ENCODE measurements around the gene YES1.
A peak's percentile ranks its signal among the peaks of the same experiment; 100 is the strongest.
"Not testable (repeated sequence)": the region's sequence is repeated elsewhere in the genome, so short reads cannot be mapped to it uniquely, and the experiment has no call there.

YES1 gene

GRCh38 chr18:820591-821165, 8.6 kb upstream of the YES1 start:
- no peak for DNase-seq

GRCh38 chr18:816869-817268, 4.8 kb upstream of the YES1 start:
- no peak for DNase-seq

- no peak for DNase-seq
Observed at GRCh38 chr18:816088-816653, 4.1 kb upstream of the YES1 start.

DNA sequence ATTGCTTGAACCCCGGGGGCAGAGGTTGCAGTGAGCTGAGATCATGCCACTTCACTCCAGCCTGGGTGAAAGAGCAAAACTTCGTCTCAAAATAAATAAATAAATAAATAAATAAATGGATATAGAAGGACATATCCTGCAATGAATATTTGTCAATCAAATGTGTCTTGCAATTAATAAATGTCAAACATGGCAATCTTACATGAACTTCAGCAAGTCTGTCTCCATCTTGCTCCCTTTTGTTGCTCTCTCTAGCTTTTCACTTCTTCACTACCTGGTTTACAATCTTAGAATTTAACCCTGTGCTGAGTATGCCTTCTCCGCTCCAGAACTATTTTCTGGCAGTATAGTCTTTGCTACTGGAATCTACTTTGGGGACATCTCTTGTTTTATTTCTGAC, 3.3 kb upstream of the YES1 start:
- no peak for DNase-seq

GRCh38 chr18:814300-815084, 2.5 kb upstream of the YES1 start:
- no peak for DNase-seq

DNA sequence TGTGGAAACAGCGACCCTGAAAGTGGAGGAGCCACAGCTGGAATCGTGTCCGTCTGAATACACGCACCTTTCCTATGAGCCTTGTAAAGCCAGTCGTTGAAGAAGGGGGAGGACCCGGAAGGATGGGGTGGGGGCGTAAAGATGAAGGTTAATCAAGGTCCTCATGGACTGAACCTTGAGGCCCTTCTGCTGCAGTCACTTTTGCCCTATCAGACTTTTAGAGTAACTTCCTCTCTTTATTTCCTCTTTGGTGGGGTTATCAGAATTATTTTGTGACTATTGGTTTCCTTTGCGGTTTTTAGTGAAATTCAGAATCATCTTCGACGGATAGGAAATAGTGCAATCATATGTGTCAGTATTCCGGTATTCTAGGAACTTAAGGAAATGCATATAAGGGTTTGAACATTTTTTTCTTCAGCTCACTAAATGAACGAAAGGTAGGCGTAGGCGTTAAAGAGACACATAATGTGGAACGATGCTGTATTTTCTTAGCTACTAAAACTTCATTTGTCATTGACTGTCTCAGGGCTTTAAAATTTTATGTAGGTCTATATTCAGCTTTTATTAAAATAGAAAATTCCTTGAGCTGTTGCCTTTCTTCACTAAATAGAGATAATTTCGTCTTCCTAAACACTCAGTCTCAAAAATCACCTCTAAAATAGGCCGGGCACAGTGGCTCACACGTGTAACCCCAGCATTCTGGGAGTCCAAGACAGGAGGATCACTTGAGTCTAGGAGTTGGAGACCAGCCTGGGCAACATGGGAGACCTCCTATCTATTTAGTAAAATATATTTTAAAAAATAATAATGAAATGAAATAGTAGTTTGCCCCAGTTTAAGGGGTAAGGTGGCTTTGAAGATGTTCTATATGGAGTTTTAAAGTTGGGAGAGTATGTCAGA, 1.4 kb upstream of the YES1 start:
- peak; percentile 65 for DNase-seq

- DNase-seq, result peak; percentile 82
Observed at GRCh38 chr18:812376-813171, 532 bp upstream of the YES1 start.

DNA sequence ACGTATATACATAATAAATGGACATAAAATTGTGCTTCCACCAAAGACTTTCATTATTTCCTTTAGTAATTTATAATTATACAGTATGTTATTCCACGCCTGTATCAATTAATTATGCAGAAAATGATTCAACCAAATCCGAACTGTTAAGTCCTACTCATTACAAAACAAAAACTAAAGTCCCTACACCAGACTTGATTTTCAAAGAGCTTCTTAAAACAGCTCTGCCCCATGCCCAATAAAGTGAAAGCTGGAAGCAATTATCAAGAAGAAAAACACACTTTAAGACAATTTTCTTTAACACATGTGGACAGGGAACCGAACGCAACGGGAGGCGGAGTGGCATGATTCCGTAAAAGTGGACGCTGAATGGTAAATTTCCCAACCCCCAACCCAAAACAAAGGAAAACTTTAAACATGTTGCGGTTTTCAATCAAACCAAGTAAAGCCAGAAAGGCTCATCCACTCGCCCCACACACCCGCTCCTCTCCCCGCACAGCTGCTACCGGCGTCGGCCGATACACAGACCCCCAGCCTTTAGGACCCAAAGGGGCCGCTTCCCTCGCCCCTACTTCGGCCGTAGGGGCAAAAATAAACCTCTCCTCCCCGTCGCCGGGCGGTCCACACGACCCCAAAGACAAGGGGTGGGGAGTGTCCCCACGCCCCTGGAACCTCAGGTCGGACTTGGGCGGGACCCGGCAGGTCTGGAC, 705 bp downstream of the YES1 start:
- peak; percentile 26 for DNase-seq

DNA sequence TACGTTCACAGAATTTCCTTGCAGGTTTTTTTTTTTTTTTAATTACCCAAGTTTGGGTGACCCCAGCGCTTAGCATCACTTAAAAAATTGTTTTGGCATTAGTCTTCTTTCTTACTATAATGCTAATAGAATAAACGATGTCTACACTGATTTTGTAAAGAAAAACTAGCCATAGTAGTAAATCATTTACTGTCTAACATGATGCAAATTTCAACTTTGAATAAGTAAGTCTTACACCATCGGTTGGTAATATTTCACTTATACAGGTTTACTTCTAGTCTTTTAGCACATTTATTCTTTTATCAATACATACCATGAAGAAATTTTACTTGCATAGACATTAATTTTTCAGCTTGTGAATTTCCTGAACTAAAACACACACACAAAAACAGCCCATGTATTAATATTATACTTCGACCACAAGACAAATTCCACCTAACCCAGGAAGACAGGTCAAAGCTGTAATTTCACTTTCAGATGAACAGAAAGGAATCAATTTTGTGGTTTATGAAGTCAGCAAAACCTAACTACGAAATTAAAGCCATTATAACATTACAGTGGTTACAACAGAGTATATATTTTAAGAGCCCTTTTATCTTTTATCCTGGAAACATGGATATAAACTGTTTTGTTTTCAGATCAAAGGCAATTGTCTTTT, 1.9 kb downstream of the YES1 start:
- DNase-seq, result no peak

DNA sequence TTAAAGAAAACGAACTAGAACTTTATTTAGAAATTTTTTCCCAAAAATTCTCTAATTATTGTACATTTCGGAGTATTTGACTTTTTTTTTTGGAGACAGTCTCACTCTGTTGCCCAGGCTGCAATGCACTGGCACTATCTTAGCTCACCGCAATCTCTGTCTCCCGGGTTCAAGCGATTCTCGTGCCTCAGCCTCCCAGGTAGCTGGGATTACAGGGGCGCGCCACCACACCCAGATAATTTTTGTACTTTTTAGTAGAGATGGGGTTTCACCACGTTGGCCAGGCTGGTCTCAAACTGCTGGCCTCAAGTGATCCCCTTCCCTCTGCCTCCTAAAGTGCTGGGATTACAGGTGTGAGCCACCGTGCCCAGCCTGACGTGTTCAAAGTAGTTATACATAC, 2.8 kb downstream of the YES1 start:
- DNase-seq, result not testable (repeated sequence)

GRCh38 chr18:808502-808901, 3.5 kb downstream of the YES1 start:
- DNase-seq, result no peak

DNA sequence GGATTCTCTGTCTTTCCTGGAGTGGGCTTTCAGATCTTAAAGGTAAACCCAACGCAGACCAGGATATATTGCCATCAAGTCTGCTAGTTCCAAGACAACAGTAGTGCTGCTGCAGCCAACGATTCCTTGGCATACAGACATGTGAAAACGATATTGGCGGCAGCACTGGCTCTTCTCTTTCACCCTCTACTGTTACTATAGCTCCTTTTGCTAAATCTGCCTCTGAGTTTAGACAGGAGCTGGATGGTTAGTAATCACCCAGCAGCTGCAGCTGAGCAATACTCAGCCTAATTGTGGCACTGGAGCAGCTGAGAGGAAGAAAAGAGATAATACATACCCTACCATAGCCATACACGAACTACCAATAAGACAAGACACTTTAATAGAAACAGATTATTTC, 4.0 kb downstream of the YES1 start:
- DNase-seq, result no peak

DNA sequence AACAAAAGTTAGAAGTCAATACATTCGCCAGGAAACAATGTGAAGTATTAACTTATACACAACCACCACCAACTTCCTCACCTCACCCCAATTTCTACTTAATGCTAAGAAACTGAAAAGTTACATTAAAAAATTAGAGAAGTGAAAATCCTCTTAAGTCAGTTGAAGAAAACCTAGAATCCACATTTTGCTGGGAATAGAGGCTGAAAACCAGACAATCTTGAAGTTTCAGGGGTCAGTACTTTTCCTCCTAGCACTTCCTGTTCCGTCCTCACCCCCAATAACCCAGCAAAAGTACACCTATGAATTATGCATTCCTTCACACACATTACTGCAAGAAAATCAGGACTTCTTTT, 6.3 kb downstream of the YES1 start:
- DNase-seq, result no peak

- no peak for DNase-seq
Observed at GRCh38 chr18:805008-805754, 6.9 kb downstream of the YES1 start.

DNA sequence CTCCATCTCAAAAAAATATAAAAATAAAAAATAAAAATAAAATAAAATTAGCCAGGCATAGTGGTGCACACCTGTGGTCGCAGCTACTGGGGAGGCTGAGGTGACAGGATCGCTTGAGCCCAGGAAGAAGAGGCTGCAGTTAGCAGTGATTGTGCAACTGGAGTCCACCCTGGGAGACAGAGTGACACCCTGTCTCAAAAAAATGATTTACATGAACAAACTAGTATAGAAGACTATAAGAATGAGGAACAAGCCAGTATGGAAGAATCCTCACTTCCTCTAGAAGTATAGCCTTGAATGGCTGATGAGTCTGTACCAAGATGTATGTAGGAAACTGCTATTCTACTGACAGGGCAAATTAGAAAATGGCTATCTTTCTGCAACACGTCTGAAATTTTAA, 10.9 kb downstream of the YES1 start:
- no peak for DNase-seq

GRCh38 chr18:799943-800342, 12.1 kb downstream of the YES1 start:
- no peak for DNase-seq

DNA sequence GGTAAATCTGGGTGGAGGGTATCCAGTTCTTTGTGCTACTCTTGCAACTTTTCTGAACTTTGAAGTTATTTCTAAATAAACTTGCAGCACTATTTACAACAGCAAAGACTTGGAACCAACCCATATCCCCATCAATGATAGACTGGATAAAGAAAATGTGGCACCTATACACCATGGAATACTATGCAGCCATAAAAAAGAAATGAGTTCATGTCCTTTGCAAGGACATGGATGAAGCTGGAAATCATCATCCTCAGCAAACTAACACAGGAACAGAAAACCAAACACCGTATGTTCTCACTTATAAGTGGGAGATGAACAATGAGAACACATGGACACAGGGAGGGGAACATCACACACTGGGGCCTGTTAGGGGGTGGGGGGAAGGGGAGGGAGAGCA, 16.7 kb downstream of the YES1 start:
- DNase-seq, result not testable (repeated sequence)

DNA sequence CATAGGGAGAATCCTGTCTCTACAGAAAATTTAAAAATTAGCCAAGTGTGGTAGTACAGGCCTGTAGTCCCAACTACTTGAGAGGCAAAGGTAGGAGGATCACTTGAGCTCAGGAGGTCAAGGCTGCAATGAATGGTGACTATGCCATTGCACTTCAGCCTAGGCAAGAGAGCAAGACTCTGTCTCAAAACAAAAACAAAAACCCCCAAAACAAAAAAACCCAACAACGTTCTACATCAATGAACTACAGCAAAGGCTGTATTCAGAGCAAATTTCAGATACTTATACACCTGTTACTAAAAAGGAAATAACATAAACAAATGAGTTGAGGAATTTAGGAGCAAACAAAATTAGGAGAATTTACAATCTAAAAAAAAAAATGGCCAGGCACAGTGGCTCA, 22.6 kb downstream of the YES1 start:
- no peak for DNase-seq

- DNase-seq, result no peak
Observed at GRCh38 chr18:785242-785641, 26.8 kb downstream of the YES1 start.

GRCh38 chr18:784470-785172, 27.4 kb downstream of the YES1 start:
- no peak for DNase-seq
